ENCODE measurements around the gene HAUS5. TPM values are rescaled to one million over a fixed set of nuclear protein-coding genes. Genes with fewer than 3 reads are reported as not detected.

HAUS5 gene
- total RNA-seq, 1 experiment from 2014 or later: 32.9 TPM

DNA sequence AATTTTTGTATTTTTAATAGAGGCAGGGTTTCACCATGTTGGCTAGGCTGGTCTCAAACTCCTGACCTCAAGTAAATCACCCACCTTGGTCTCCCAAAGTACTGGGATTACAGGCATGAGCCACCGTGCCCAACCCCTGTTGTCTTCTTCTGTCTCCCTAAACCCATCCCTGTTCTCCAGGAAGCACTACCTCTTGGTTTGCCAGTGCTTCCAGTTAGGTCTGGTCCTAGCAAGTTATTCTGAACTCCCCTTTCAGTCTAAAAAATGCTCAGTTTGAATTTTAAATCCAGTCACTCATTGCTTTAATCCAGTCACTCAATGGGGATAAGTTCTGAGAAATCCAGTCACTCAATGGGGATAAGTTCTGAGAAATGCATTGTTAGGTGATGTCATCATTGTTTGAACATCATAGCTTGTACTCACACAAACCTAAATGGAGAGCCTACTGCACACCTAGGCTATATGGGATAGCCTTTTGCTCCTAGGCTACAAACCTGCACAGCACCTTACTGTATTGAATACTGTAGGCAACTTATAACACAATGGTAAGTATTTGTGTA, 41.0 kb upstream of the HAUS5 start:
- Histone ChIP-seq H3K9ac (ENCODE audit: extremely low read depth, insufficient read length, low read length) (no peak overlapping the region), H2BK120ac (ENCODE audit: low read depth, low read length, poor library complexity, severe bottlenecking) (no peak overlapping the region), H3K79me1 (ENCODE audit: insufficient read depth, low read depth, low read length, poor library complexity, severe bottlenecking) (no peaks in the 10 kb centered on the region), H2BK15ac (ENCODE audit: low read depth, low read length) (no peak overlapping the region), H4K20me1 (ENCODE audit: control insufficient read depth, insufficient read depth, insufficient read length) (peaks cover 2% of the 10 kb centered on the region), H3K18ac (ENCODE audit: insufficient read length, low read depth, low read length) (no peak overlapping the region), H3K23ac (ENCODE audit: insufficient read length, low read depth, low read length) (no peak overlapping the region), H2BK5ac (ENCODE audit: insufficient read length, low read length) (no peak overlapping the region), H3K27ac (ENCODE audit: insufficient read length, low read depth, low read length) (no peak overlapping the region), H3K23me2 (ENCODE audit: insufficient read length, low read depth, low read length, poor library complexity, severe bottlenecking) (no peaks in the 10 kb centered on the region), H3T11ph (ENCODE audit: low read length) (no peak overlapping the region), H3K27me3 (ENCODE audit: insufficient read depth, low read length) (no peaks in the 10 kb centered on the region), H3K4ac (ENCODE audit: low read depth, low read length) (no peak overlapping the region), H3K14ac (ENCODE audit: insufficient read depth, low read length) (no peak overlapping the region), H4K5ac (ENCODE audit: insufficient read length, low read depth, low read length) (no peak overlapping the region), H3K9me3 (ENCODE audit: control insufficient read depth, low read depth, low read length) (peaks cover 12% of the 10 kb centered on the region), H3K56ac (ENCODE audit: insufficient read length, low read depth, low read length) (no peak overlapping the region), H2BK20ac (ENCODE audit: low read depth, low read length, poor library complexity, severe bottlenecking) (no peak overlapping the region), H2AK5ac (ENCODE audit: insufficient read length, low read length) (no peak overlapping the region), H3K4me1 (ENCODE audit: insufficient read depth, low read length) (no peaks in the 10 kb centered on the region), H4K8ac (replicated peaks; ENCODE audit: insufficient read length, low read depth, low read length) (no peak overlapping the region), H3K79me2 (ENCODE audit: insufficient read depth, low read length) (no peaks in the 10 kb centered on the region), H3K4me2 (ENCODE audit: insufficient read depth, insufficient read length, low read length) (no peak overlapping the region), H2BK12ac (ENCODE audit: insufficient read length, low read depth, low read length) (no peak overlapping the region), H2AFZ (ENCODE audit: low read length) (no peak overlapping the region), H4K91ac (ENCODE audit: insufficient read length, low read depth, low read length) (no peak overlapping the region)
- no peak for DNase-seq
- H3K36me3 Mint-ChIP-seq (ENCODE audit: insufficient read depth in 1 of 3, low read depth in 3 of 3): peaks cover 3 to 11% (median 8%) of the 10 kb centered on the region in 3 experiments; a peak in 6 of 7 replicates
- peaks cover 15 to 24% of the 10 kb centered on the region in 2 experiments for H3K9me3 Mint-ChIP-seq
- H3K4me1 Mint-ChIP-seq: peaks cover 6 to 7% of the 10 kb centered on the region in 2 experiments
- TF ChIP-seq, protein P1, sequence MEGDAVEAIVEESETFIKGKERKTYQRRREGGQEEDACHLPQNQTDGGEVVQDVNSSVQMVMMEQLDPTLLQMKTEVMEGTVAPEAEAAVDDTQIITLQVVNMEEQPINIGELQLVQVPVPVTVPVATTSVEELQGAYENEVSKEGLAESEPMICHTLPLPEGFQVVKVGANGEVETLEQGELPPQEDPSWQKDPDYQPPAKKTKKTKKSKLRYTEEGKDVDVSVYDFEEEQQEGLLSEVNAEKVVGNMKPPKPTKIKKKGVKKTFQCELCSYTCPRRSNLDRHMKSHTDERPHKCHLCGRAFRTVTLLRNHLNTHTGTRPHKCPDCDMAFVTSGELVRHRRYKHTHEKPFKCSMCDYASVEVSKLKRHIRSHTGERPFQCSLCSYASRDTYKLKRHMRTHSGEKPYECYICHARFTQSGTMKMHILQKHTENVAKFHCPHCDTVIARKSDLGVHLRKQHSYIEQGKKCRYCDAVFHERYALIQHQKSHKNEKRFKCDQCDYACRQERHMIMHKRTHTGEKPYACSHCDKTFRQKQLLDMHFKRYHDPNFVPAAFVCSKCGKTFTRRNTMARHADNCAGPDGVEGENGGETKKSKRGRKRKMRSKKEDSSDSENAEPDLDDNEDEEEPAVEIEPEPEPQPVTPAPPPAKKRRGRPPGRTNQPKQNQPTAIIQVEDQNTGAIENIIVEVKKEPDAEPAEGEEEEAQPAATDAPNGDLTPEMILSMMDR (conservative IDR thresholded peaks at IDR 0.05): no peak
- H3K27me3 Mint-ChIP-seq (ENCODE audit: low read depth): peaks cover 44% of the 10 kb centered on the region
- no peak overlapping the region for H3K27ac Mint-ChIP-seq
- no CpG with 5 or more reads among the region's 1 CpG for WGBS (ENCODE audit: extremely low coverage, insufficient read length, low lambda C conversion rate)
- H3K4me3 Mint-ChIP-seq: no peak overlapping the region

Data from H9 (cell line).